Caco-2 (cell line): ENCODE measurements around the gene DDR2. TPM values are rescaled to one million over a fixed set of nuclear protein-coding genes. Genes with fewer than 3 reads are reported as not detected.

Source experiments
- BruUV-seq: library from RNA; stranded (reverse); fragments of 400-500 nt; replicated peaks from 2 replicates; lab custom pipeline; 2021; lab: Mats Ljungman, UMichigan
- CTCF ChIA-PET: fragments of 300-600 bp; sonication (Branson Sonifier 250); formaldehyde crosslinking; loops from one replicate; lab custom pipeline; 2022; ENCODE audit warnings: antibody characterized with exemption; lab: Charles Lee
- POLR2A ChIA-PET: fragments of 300-600 bp; sonication (Branson Sonifier 250); formaldehyde crosslinking; loops from one replicate; lab custom pipeline; 2022; ENCODE audit warnings: antibody characterized with exemption; lab: Charles Lee
- DNase-seq, 2 experiments: peaks; one replicate each; pipeline versions ENCODE4 v3.0.0 to v3.0.0-alpha.2; 2020 to 2022
- H3K27me3 ChIP-seq: replicated peaks from 2 replicates; pipeline ENCODE4 v1.6.0; 2011; ENCODE audit warnings: low read length; ENCODE audit not compliant: control insufficient read depth, insufficient read depth
- H3K36me3 ChIP-seq: 2 replicates; pipeline ENCODE4 v1.5.1; 2011; ENCODE audit warnings: low read length; ENCODE audit not compliant: control insufficient read depth, insufficient read depth
- H3K4me1 ChIP-seq: fragments of 250-450 bp; sonication (Bioruptor Pico); 2 replicates; pipeline ENCODE4 v1.5.1; 2020; ENCODE audit warnings: mild to moderate bottlenecking
- H3K4me3 ChIP-seq: 2 replicates; pipeline ENCODE4 v1.5.1; 2011; ENCODE audit warnings: low read depth, mild to moderate bottlenecking, control low read depth, low read length
- H3K9me3 ChIP-seq: fragments of 250-450 bp; sonication (Bioruptor Pico); 2 replicates; pipeline ENCODE4 v1.5.1; 2020; ENCODE audit warnings: mild to moderate bottlenecking, moderate library complexity
- H3K27ac Mint-ChIP-seq: one replicate; pipeline ENCODE4 v1.8.0; 2022; ENCODE audit warnings: mixed read lengths; ENCODE audit not compliant: unreplicated experiment
- H3K27me3 Mint-ChIP-seq: one replicate; pipeline ENCODE4 v1.8.0; 2022; ENCODE audit warnings: mixed read lengths; ENCODE audit not compliant: insufficient read depth, unreplicated experiment
- H3K36me3 Mint-ChIP-seq: one replicate; pipeline ENCODE4 v1.8.0; 2022; ENCODE audit warnings: mild to moderate bottlenecking, mixed read lengths; ENCODE audit not compliant: insufficient read depth, unreplicated experiment
- H3K4me1 Mint-ChIP-seq: one replicate; pipeline ENCODE4 v1.8.0; 2022; ENCODE audit warnings: low read depth, mixed read lengths; ENCODE audit not compliant: unreplicated experiment
- H3K4me3 Mint-ChIP-seq: one replicate; pipeline ENCODE4 v1.8.0; 2022; ENCODE audit warnings: mild to moderate bottlenecking, moderate library complexity, mixed read lengths; ENCODE audit not compliant: unreplicated experiment
- H3K9me3 Mint-ChIP-seq: one replicate; pipeline ENCODE4 v1.8.0; 2022; ENCODE audit warnings: mixed read lengths; ENCODE audit not compliant: unreplicated experiment
- intact Hi-C: fragments of 100-400 bp; cut with micrococcal nuclease; formaldehyde crosslinking; loops from one replicate; pipeline ENCODE4 v1.10.0; 2022; ENCODE audit not compliant: unreplicated experiment
- total RNA-seq: library from RNA; stranded (reverse); gene quantifications from 2 replicates; pipeline ENCODE4 v1.2.3, GENCODE V29; 2022
- TF ChIP-seq, protein P1 (sequence below), 2 experiments: fragments of 200-600 bp in 1 of 2; IDR thresholded peaks; 1 replicate in 1 of 2; 2 replicates in 1 of 2; pipeline versions ENCODE4 v1.5.1 to v1.8.0; 2011 to 2022; ENCODE audit warnings: antibody characterized with exemption in 1 of 2, control low read depth in 1 of 2, inconsistent platforms in 1 of 2, low read depth in 1 of 2, low read length in 1 of 2, mild to moderate bottlenecking in 1 of 2, moderate library complexity in 1 of 2; ENCODE audit not compliant: insufficient read depth in 1 of 2, severe bottlenecking in 1 of 2, unreplicated experiment in 1 of 2

The DDR2 gene
- total RNA-seq, 1 experiment from 2014 or later = 0.73 TPM

DNA sequence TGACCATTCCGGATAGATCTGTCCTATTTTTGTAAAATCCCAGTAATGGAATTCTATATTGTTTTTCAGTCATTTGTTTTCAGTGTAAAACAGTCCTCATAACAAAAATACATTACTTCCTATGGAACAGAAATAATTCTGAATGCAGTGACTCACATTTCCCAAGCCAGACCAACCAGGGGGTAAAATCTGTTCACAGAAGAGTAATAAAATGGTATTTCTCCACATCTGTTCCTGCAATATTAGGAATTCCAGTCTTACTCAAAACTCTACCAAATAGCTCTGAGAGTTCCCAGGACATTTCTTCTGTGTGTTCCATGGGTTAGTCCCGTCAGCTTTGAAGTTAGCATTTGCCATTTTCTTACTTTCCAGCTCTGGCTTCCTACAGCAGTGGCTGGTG, 2.6 kb upstream of the DDR2 start:
- no TSS peak for BruUV-seq
- Histone ChIP-seq H3K27me3 (no peaks in the 10 kb centered on the region; the same call in 1 of the 2 replicates), H3K36me3 (no peaks in the 10 kb centered on the region), H3K4me1 (no peaks in the 10 kb centered on the region), H3K9me3 (no peaks in the 10 kb centered on the region), H3K4me3 (no peak overlapping the region)
- ChIA-PET CTCF (no interaction called here), POLR2A (no interaction called here)
- intact Hi-C loops = no loop called here
- Mint-ChIP-seq H3K4me3 (no peak overlapping the region), H3K4me1 (peaks cover 7% of the 10 kb centered on the region), H3K27me3 (no peaks in the 10 kb centered on the region), H3K9me3 (no peaks in the 10 kb centered on the region), H3K36me3 (no peaks in the 10 kb centered on the region), H3K27ac (no peak overlapping the region)
- no peak for DNase-seq
- TF ChIP-seq, protein P1, sequence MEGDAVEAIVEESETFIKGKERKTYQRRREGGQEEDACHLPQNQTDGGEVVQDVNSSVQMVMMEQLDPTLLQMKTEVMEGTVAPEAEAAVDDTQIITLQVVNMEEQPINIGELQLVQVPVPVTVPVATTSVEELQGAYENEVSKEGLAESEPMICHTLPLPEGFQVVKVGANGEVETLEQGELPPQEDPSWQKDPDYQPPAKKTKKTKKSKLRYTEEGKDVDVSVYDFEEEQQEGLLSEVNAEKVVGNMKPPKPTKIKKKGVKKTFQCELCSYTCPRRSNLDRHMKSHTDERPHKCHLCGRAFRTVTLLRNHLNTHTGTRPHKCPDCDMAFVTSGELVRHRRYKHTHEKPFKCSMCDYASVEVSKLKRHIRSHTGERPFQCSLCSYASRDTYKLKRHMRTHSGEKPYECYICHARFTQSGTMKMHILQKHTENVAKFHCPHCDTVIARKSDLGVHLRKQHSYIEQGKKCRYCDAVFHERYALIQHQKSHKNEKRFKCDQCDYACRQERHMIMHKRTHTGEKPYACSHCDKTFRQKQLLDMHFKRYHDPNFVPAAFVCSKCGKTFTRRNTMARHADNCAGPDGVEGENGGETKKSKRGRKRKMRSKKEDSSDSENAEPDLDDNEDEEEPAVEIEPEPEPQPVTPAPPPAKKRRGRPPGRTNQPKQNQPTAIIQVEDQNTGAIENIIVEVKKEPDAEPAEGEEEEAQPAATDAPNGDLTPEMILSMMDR (IDR thresholded peaks at IDR 0.05; ENCODE audit: insufficient read depth in 1 of 2, low read depth in 1 of 2, low read length in 1 of 2, severe bottlenecking in 1 of 2, unreplicated experiment in 1 of 2) = no peak

DNA sequence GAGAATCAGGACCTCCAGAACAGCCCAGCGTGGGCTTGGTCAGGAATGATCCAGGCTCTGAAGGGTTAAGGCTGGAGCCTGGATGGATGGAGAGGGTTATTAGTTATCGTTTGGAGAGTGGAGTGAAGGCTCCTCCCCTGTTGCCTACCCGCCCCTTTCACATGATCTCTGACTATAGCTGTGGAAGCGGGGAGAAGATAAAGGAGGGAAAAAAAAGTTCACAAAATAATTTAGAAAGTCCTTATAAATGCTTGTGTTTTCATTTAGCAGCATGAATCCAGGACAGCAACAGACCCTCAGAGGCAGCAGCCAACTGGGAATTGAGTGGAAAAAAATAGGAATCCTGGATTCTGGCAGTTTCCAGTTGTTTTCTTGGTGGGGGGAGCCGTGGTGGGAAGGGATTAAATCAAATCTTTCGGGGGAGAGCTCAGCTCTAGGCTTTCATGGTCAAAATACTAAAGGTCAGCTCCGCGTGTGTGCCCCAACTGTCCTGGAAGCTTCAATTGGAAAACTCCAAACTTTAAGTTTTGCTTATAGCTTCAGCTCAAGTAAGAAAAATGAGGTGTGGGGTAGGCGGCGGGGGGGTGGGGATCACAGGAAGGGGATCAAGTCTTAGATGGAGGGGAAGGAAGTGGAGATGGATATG, 595 bp upstream of the DDR2 start:
- TF ChIP-seq, protein P1 (IDR thresholded peaks at IDR 0.05; ENCODE audit: insufficient read depth in 1 of 2, low read depth in 1 of 2, low read length in 1 of 2, severe bottlenecking in 1 of 2, unreplicated experiment in 1 of 2) = no peak
- no peaks in the 10 kb centered on the region for H3K36me3 ChIP-seq
- Mint-ChIP-seq H3K4me1 (peaks cover 7% of the 10 kb centered on the region), H3K9me3 (no peaks in the 10 kb centered on the region), H3K4me3 (no peak overlapping the region), H3K27me3 (no peaks in the 10 kb centered on the region), H3K27ac (no peak overlapping the region), H3K36me3 (no peaks in the 10 kb centered on the region)
- intact Hi-C loops = no loop called here
- DNase-seq = no peak
- no peaks in the 10 kb centered on the region for H3K9me3 ChIP-seq
- H3K4me1 ChIP-seq = no peaks in the 10 kb centered on the region
- ChIA-PET CTCF (interaction anchor here (0.6 kb wide), 2 partner anchors 79 to 255 kb away, joined by 3 to 5 read pairs; no protein-coding TSS in a partner anchor), POLR2A (interaction anchor here (1.1 kb wide), 1 partner anchor 32 kb away, joined by 6 read pairs; no protein-coding TSS in a partner anchor)
- H3K4me3 ChIP-seq = no peak overlapping the region
- H3K27me3 ChIP-seq = no peaks in the 10 kb centered on the region; the same call in 1 of the 2 replicates
- BruUV-seq = no TSS peak

DNA sequence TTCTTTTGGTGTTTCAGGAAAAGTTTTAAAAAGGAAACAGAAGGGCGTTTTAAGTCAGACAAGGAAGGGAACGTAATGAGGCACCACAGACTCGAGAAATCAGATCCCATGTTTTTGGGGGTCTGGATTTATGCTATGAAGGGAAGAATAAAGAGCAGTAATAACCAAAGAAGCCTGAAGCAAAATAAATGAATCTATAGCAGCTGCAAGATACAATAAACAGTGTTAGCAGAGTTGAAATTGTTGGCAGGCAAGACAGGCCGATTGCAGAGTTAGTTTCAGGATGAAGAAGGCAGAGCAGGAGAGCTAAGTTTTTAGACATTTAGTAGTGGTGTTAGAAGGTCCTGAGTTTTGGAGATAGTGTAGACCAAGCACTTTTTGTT, 425 bp downstream of the DDR2 start:
- POLR2A ChIA-PET = no interaction called here
- H3K9me3 Mint-ChIP-seq = no peaks in the 10 kb centered on the region
- H3K27ac Mint-ChIP-seq = no peak overlapping the region
- CTCF ChIA-PET = no interaction called here
- DNase-seq = no peak
- TF ChIP-seq, protein P1 (IDR thresholded peaks at IDR 0.05; ENCODE audit: insufficient read depth in 1 of 2, low read depth in 1 of 2, low read length in 1 of 2, severe bottlenecking in 1 of 2, unreplicated experiment in 1 of 2) = no peak
- intact Hi-C loops = no loop called here
- Histone ChIP-seq H3K4me3 (no peak overlapping the region), H3K36me3 (no peaks in the 10 kb centered on the region), H3K4me1 (no peaks in the 10 kb centered on the region), H3K27me3 (no peaks in the 10 kb centered on the region; the same call in 1 of the 2 replicates), H3K9me3 (no peaks in the 10 kb centered on the region)
- H3K4me3 Mint-ChIP-seq = no peak overlapping the region
- H3K27me3 Mint-ChIP-seq = no peaks in the 10 kb centered on the region
- BruUV-seq = no TSS peak
- H3K36me3 Mint-ChIP-seq = no peaks in the 10 kb centered on the region
- H3K4me1 Mint-ChIP-seq = peaks cover 7% of the 10 kb centered on the region
